WTC11 (cell line): ENCODE results near the gene TPST2.

ENCODE experiments used
- ESRRA ChIP-seq: sonication (generic); formaldehyde crosslinking; IDR thresholded peaks from 2 replicates; pipeline ENCODE4 v1.8.1; 2022; ENCODE audit warnings: mild to moderate bottlenecking, missing genetic modification reagents, borderline replicate concordance
- KAT7 ChIP-seq: sonication (generic); formaldehyde crosslinking; IDR thresholded peaks from 2 replicates; pipeline ENCODE4 v1.8.1; 2023; ENCODE audit warnings: missing genetic modification reagents, mild to moderate bottlenecking, borderline replicate concordance
- NFE2L1 ChIP-seq: sonication (generic); formaldehyde crosslinking; IDR thresholded peaks from 2 replicates; pipeline ENCODE4 v1.8.1; 2023; ENCODE audit warnings: missing genetic modification reagents
- NFYB ChIP-seq: sonication (generic); formaldehyde crosslinking; conservative IDR thresholded peaks from 2 replicates; pipeline ENCODE4 v1.8.0; 2022; ENCODE audit warnings: low read depth, missing genetic modification reagents
- NR2C2 ChIP-seq: sonication (generic); formaldehyde crosslinking; IDR thresholded peaks from 2 replicates; pipeline ENCODE4 v1.8.0; 2022; ENCODE audit warnings: mild to moderate bottlenecking, missing genetic modification reagents
- TEAD4 ChIP-seq: sonication (generic); formaldehyde crosslinking; IDR thresholded peaks from 2 replicates; pipeline ENCODE4 v1.8.0; 2022; ENCODE audit warnings: mild to moderate bottlenecking, missing genetic modification reagents
- ZNF232 ChIP-seq: sonication (generic); formaldehyde crosslinking; IDR thresholded peaks from 2 replicates; pipeline ENCODE4 v1.8.0; 2022; ENCODE audit warnings: mild to moderate bottlenecking, missing genetic modification reagents
- TF ChIP-seq, protein P1 (sequence below): fragments of 200-600 bp; IDR thresholded peaks from 2 replicates; pipeline ENCODE4 v1.8.0; 2022; ENCODE audit warnings: antibody characterized with exemption
- TF ChIP-seq, protein P2 (sequence below): sonication (generic); formaldehyde crosslinking; IDR thresholded peaks from 2 replicates; pipeline ENCODE4 v1.8.0; 2022; ENCODE audit warnings: mild to moderate bottlenecking, missing genetic modification reagents
- TF ChIP-seq, protein P3 (sequence below): sonication (generic); formaldehyde crosslinking; IDR thresholded peaks from 2 replicates; pipeline ENCODE4 v1.8.0; 2022; ENCODE audit warnings: mild to moderate bottlenecking, missing genetic modification reagents
- TF ChIP-seq, protein P4 (sequence below): sonication (generic); formaldehyde crosslinking; IDR thresholded peaks from 2 replicates; pipeline ENCODE4 v1.8.1; 2022; ENCODE audit warnings: low read depth, mild to moderate bottlenecking, moderate library complexity, missing genetic modification reagents, borderline replicate concordance

DNA sequence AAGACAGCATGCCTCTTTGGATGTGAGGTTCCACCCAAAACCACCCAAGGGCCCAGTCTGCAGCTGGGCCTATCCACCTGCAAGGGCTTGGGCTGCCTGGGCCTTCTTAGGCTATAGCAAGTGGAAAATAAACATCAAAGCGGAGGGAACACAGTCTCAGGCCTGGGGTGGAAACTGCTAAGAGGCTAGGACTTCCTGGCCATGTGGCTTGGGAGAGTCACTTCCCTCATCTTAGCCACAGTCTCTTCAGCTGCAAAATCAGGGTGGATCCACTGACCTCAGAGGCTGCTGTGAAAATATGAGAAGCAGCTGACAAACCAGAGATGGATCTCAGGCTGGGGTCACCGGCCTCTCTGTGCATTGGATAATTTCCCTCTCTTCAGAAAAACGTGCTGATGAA, 47.1 kb downstream of the TPST2 start:
- TF ChIP-seq, protein P1, sequence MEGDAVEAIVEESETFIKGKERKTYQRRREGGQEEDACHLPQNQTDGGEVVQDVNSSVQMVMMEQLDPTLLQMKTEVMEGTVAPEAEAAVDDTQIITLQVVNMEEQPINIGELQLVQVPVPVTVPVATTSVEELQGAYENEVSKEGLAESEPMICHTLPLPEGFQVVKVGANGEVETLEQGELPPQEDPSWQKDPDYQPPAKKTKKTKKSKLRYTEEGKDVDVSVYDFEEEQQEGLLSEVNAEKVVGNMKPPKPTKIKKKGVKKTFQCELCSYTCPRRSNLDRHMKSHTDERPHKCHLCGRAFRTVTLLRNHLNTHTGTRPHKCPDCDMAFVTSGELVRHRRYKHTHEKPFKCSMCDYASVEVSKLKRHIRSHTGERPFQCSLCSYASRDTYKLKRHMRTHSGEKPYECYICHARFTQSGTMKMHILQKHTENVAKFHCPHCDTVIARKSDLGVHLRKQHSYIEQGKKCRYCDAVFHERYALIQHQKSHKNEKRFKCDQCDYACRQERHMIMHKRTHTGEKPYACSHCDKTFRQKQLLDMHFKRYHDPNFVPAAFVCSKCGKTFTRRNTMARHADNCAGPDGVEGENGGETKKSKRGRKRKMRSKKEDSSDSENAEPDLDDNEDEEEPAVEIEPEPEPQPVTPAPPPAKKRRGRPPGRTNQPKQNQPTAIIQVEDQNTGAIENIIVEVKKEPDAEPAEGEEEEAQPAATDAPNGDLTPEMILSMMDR, result no peak
- TF ChIP-seq, protein P2, sequence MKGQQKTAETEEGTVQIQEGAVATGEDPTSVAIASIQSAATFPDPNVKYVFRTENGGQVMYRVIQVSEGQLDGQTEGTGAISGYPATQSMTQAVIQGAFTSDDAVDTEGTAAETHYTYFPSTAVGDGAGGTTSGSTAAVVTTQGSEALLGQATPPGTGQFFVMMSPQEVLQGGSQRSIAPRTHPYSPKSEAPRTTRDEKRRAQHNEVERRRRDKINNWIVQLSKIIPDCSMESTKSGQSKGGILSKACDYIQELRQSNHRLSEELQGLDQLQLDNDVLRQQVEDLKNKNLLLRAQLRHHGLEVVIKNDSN (CRISPR knock-in tag), result no peak
- TF ChIP-seq NFE2L1 (CRISPR knock-in tag) (no peak), NR2C2 (CRISPR knock-in tag) (no peak), TEAD4 (CRISPR knock-in tag) (no peak), ESRRA (CRISPR knock-in tag) (no peak), NFYB (CRISPR knock-in tag) (no peak), KAT7 (CRISPR knock-in tag) (no peak), ZNF232 (CRISPR knock-in tag) (no peak)
- TF ChIP-seq, protein P3, sequence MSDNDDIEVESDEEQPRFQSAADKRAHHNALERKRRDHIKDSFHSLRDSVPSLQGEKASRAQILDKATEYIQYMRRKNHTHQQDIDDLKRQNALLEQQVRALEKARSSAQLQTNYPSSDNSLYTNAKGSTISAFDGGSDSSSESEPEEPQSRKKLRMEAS (CRISPR knock-in tag), result no peak
- TF ChIP-seq, protein P4, sequence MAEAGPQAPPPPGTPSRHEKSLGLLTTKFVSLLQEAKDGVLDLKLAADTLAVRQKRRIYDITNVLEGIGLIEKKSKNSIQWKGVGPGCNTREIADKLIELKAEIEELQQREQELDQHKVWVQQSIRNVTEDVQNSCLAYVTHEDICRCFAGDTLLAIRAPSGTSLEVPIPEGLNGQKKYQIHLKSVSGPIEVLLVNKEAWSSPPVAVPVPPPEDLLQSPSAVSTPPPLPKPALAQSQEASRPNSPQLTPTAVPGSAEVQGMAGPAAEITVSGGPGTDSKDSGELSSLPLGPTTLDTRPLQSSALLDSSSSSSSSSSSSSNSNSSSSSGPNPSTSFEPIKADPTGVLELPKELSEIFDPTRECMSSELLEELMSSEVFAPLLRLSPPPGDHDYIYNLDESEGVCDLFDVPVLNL (CRISPR knock-in tag), result no peak
